ENCODE results near the gene GPR87.

GPR87 gene

DNA sequence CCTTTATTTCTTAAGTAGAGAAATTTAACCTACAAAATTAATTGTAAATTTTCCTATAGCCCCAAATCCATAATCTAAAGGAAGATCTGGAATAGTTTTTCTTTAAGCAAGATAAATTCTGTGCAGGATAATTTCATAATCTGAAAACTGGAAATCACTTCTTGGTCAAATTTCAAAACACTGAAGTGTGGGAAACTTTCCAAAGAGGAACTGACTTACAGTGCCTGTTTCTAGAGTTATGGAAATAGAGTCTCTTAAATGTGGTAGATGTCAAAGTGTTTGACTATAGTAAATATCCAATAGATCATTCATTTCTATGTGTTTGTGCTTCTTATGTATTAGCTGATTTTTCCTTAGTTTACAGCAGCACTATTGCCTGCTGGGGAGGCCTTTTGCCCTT, 14.3 kb upstream of the GPR87 start:
- H3K36me3 ChIP-seq (ENCODE audit: insufficient read depth, low read length): no peaks in the 10 kb centered on the region
- H2AFZ ChIP-seq (ENCODE audit: low read length, unreplicated experiment): no peak overlapping the region
- no peaks in the 10 kb centered on the region for H3K79me2 ChIP-seq (ENCODE audit: control insufficient read depth, insufficient read depth, low read length, unreplicated experiment)
- H3K4me1 ChIP-seq (ENCODE audit: control insufficient read depth, insufficient read depth, low read length, unreplicated experiment): peaks cover 17% of the 10 kb centered on the region
- no peak overlapping the region for H3K27ac ChIP-seq (ENCODE audit: low read depth, low read length)
- H3K27me3 ChIP-seq (ENCODE audit: insufficient read depth, low read length): no peaks in the 10 kb centered on the region
- no peak overlapping the region for H3K4me3 ChIP-seq (ENCODE audit: low read depth, low read length)

DNA sequence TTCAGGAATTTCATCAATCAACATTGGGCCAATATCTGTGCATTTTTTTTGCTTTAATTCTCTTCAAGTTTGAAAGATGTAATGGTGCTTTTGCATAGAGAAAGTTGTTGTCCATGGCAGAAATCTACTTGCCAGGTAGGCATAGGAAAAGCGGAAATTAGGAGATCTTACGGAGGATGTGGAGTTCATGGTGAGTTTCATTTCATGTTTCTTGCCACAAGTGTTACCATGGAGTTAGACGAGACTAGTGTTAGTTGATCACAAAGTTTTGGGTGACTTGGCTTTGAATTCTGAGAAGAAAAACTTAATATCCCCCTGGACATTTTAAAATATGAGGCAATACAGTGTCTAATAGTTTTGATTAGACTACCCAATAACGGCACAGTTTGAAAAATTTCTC, 13.8 kb upstream of the GPR87 start:
- Histone ChIP-seq H3K4me3 (ENCODE audit: low read depth, low read length) (no peak overlapping the region), H2AFZ (ENCODE audit: low read length, unreplicated experiment) (no peak overlapping the region), H3K4me1 (ENCODE audit: control insufficient read depth, insufficient read depth, low read length, unreplicated experiment) (peaks cover 17% of the 10 kb centered on the region), H3K27me3 (ENCODE audit: insufficient read depth, low read length) (no peaks in the 10 kb centered on the region), H3K36me3 (ENCODE audit: insufficient read depth, low read length) (no peaks in the 10 kb centered on the region), H3K27ac (ENCODE audit: low read depth, low read length) (no peak overlapping the region), H3K79me2 (ENCODE audit: control insufficient read depth, insufficient read depth, low read length, unreplicated experiment) (no peaks in the 10 kb centered on the region)

DNA sequence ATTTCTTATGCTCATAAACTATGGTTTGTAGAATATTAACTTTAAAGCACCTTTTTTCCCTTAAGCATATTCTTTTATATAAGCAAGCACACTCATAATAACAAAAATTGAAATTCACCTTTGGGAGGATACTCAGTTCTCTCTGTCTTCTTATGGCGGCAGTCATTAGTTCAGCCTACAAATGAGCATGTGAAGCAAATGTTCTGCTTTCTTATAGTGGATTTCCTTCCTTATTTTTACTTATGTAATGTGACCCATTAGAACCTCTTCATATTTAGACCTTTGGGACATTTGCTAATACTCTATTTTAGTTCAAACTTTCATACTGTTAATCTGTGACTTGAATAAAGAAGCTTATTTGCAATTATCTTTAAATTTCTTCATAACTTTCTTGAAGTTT, 12.7 kb upstream of the GPR87 start, which contains the start of gene P2RY13:
Gene P2RY13, minus strand, starts transcription at position 187 of the 400 bp plus-strand sequence. Its CDS starts 21 bp downstream, at position 166.
- H3K27me3 ChIP-seq (ENCODE audit: insufficient read depth, low read length): no peaks in the 10 kb centered on the region
- peaks cover 17% of the 10 kb centered on the region for H3K4me1 ChIP-seq (ENCODE audit: control insufficient read depth, insufficient read depth, low read length, unreplicated experiment)
- H3K79me2 ChIP-seq (ENCODE audit: control insufficient read depth, insufficient read depth, low read length, unreplicated experiment): no peaks in the 10 kb centered on the region
- no peak within 1 kb of the TSS for H3K27ac ChIP-seq (ENCODE audit: low read depth, low read length)
- peak within 1 kb of the TSS; percentile 74 for H2AFZ ChIP-seq (ENCODE audit: low read length, unreplicated experiment)
- peak within 1 kb of the TSS; percentile 44 for H3K4me3 ChIP-seq (ENCODE audit: low read depth, low read length)
- H3K36me3 ChIP-seq (ENCODE audit: insufficient read depth, low read length): no peaks in the 10 kb centered on the region

GRCh38 chr3:151328298-151328995, 11.8 kb upstream of the GPR87 start:
- Histone ChIP-seq H3K4me1 (ENCODE audit: control insufficient read depth, insufficient read depth, low read length, unreplicated experiment) (peaks cover 17% of the 10 kb centered on the region), H3K27me3 (ENCODE audit: insufficient read depth, low read length) (no peaks in the 10 kb centered on the region), H3K4me3 (ENCODE audit: low read depth, low read length) (peak overlapping the region; percentile 44), H3K36me3 (ENCODE audit: insufficient read depth, low read length) (no peaks in the 10 kb centered on the region), H3K79me2 (ENCODE audit: control insufficient read depth, insufficient read depth, low read length, unreplicated experiment) (no peaks in the 10 kb centered on the region), H3K27ac (ENCODE audit: low read depth, low read length) (no peak overlapping the region), H2AFZ (ENCODE audit: low read length, unreplicated experiment) (peak overlapping the region; percentile 74)

DNA sequence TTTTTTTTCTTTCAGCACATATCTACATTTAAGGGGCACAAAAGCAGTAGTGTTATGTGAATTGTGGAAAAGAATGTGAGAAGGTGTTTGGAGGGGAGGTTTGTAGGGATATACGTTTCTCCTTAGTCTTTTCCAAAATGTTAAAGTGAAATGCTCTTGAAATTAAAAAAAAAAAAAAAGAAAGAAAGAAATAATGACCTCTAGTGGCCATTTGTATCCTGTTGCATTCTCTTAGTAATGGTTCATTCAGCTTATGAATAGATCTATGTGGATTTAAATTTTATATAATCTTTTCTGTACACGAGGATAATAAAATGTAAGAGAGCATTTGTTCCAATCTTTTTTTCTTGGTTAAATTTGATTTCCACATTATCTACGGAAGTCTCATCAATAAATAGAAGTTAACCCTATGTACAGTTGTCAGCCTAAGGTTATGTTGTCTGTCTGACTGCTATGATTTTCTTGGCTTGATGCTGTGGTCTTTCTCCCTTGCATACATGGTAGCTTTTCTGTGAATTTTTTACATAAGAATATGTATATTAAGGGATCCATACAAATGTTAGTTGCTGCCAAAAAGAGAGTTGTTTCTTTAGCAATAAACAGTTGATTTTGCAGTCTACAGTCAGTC, 11.1 kb upstream of the GPR87 start:
- peak overlapping the region; percentile 44; the same call in 1 of the 2 replicates for H3K4me3 ChIP-seq (ENCODE audit: low read depth, low read length)
- no peaks in the 10 kb centered on the region for H3K27me3 ChIP-seq (ENCODE audit: insufficient read depth, low read length)
- H3K27ac ChIP-seq (ENCODE audit: low read depth, low read length): no peak overlapping the region
- H3K36me3 ChIP-seq (ENCODE audit: insufficient read depth, low read length): no peaks in the 10 kb centered on the region
- H3K79me2 ChIP-seq (ENCODE audit: control insufficient read depth, insufficient read depth, low read length, unreplicated experiment): no peaks in the 10 kb centered on the region
- H3K4me1 ChIP-seq (ENCODE audit: control insufficient read depth, insufficient read depth, low read length, unreplicated experiment): peaks cover 17% of the 10 kb centered on the region
- peak overlapping the region; percentile 95 for H2AFZ ChIP-seq (ENCODE audit: low read length, unreplicated experiment)

- H2AFZ ChIP-seq (ENCODE audit: low read length, unreplicated experiment): no peak overlapping the region
These were observed 5.9 kb upstream of the GPR87 start for GRCh38 chr3:151322511-151322910.

DNA sequence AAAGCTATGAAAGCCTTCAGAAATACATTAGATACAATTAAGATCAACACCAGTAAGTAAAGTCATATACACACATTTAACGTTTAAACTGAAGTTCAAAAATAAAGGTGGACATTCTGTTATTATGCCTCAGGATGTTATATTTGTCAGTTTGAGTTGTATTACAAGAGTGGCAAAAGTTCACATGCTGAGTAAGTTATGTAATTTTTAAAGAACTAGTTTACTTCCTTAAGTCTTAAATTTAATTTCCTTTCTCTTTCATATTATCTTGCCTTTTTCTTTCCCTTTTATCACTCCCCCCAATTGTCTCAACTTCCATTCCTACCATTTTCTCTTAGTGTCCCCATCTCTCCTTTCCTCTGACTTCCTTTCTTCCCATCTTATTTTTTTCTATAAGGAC, 4.9 kb upstream of the GPR87 start:
- Histone ChIP-seq H3K27me3 (ENCODE audit: insufficient read depth, low read length) (no peaks in the 10 kb centered on the region), H3K79me2 (ENCODE audit: control insufficient read depth, insufficient read depth, low read length, unreplicated experiment) (no peaks in the 10 kb centered on the region), H3K4me3 (ENCODE audit: low read depth, low read length) (no peak overlapping the region), H2AFZ (ENCODE audit: low read length, unreplicated experiment) (no peak overlapping the region), H3K36me3 (ENCODE audit: insufficient read depth, low read length) (no peaks in the 10 kb centered on the region), H3K4me1 (ENCODE audit: control insufficient read depth, insufficient read depth, low read length, unreplicated experiment) (peaks cover 45% of the 10 kb centered on the region), H3K27ac (ENCODE audit: low read depth, low read length) (no peak overlapping the region)

More at GRCh38 chr3:151322511-151322910, 5.9 kb upstream of the GPR87 start:
- Histone ChIP-seq H3K4me1 (ENCODE audit: control insufficient read depth, insufficient read depth, low read length, unreplicated experiment) (peaks cover 40% of the 10 kb centered on the region), H3K27ac (ENCODE audit: low read depth, low read length) (no peak overlapping the region), H3K27me3 (ENCODE audit: insufficient read depth, low read length) (no peaks in the 10 kb centered on the region), H3K79me2 (ENCODE audit: control insufficient read depth, insufficient read depth, low read length, unreplicated experiment) (no peaks in the 10 kb centered on the region), H3K4me3 (ENCODE audit: low read depth, low read length) (no peak overlapping the region), H3K36me3 (ENCODE audit: insufficient read depth, low read length) (no peaks in the 10 kb centered on the region)

GRCh38 chr3:151320131-151320530, 3.5 kb upstream of the GPR87 start:
- H3K27me3 ChIP-seq (ENCODE audit: insufficient read depth, low read length): no peaks in the 10 kb centered on the region
- peak overlapping the region; percentile 72 for H3K27ac ChIP-seq (ENCODE audit: low read depth, low read length)
- peaks cover 57% of the 10 kb centered on the region for H3K4me1 ChIP-seq (ENCODE audit: control insufficient read depth, insufficient read depth, low read length, unreplicated experiment)
- peak overlapping the region; percentile 39; the same call in 1 of the 2 replicates for H3K4me3 ChIP-seq (ENCODE audit: low read depth, low read length)
- H3K36me3 ChIP-seq (ENCODE audit: insufficient read depth, low read length): no peaks in the 10 kb centered on the region
- H2AFZ ChIP-seq (ENCODE audit: low read length, unreplicated experiment): peak overlapping the region; percentile 94
- no peaks in the 10 kb centered on the region for H3K79me2 ChIP-seq (ENCODE audit: control insufficient read depth, insufficient read depth, low read length, unreplicated experiment)

DNA sequence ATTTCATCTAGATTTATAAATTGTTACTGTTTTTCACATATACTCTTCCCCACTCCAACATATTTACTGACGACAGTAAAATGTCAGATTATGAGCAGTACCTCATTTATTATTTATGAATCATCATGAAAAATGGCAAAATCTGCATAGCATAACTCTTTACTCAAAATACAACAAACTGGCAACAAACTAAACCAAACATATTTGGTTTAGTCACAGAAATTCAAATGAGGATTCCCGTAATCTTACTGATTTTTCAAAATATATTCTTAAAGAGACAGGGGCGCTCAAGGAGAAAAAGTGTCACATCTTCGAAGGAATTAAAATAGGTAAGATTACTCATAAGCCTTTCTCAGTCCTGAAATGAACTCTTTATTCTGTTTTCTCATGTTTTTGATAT, 3.0 kb upstream of the GPR87 start:
- H3K27me3 ChIP-seq (ENCODE audit: insufficient read depth, low read length): no peaks in the 10 kb centered on the region
- H3K36me3 ChIP-seq (ENCODE audit: insufficient read depth, low read length): no peaks in the 10 kb centered on the region
- peak overlapping the region; percentile 94 for H2AFZ ChIP-seq (ENCODE audit: low read length, unreplicated experiment)
- peak overlapping the region; percentile 72 for H3K27ac ChIP-seq (ENCODE audit: low read depth, low read length)
- peak overlapping the region; percentile 39; the same call in 1 of the 2 replicates for H3K4me3 ChIP-seq (ENCODE audit: low read depth, low read length)
- no peaks in the 10 kb centered on the region for H3K79me2 ChIP-seq (ENCODE audit: control insufficient read depth, insufficient read depth, low read length, unreplicated experiment)
- peaks cover 62% of the 10 kb centered on the region for H3K4me1 ChIP-seq (ENCODE audit: control insufficient read depth, insufficient read depth, low read length, unreplicated experiment)

GRCh38 chr3:151318991-151319390, 2.4 kb upstream of the GPR87 start:
- peaks cover 65% of the 10 kb centered on the region for H3K4me1 ChIP-seq (ENCODE audit: control insufficient read depth, insufficient read depth, low read length, unreplicated experiment)
- H3K27ac ChIP-seq (ENCODE audit: low read depth, low read length): peak overlapping the region; percentile 72
- no peaks in the 10 kb centered on the region for H3K27me3 ChIP-seq (ENCODE audit: insufficient read depth, low read length)
- peak overlapping the region; percentile 15; the same call in 1 of the 2 replicates for H3K4me3 ChIP-seq (ENCODE audit: low read depth, low read length)
- H3K36me3 ChIP-seq (ENCODE audit: insufficient read depth, low read length): no peaks in the 10 kb centered on the region
- H3K79me2 ChIP-seq (ENCODE audit: control insufficient read depth, insufficient read depth, low read length, unreplicated experiment): no peaks in the 10 kb centered on the region
- H2AFZ ChIP-seq (ENCODE audit: low read length, unreplicated experiment): peak overlapping the region; percentile 58

DNA sequence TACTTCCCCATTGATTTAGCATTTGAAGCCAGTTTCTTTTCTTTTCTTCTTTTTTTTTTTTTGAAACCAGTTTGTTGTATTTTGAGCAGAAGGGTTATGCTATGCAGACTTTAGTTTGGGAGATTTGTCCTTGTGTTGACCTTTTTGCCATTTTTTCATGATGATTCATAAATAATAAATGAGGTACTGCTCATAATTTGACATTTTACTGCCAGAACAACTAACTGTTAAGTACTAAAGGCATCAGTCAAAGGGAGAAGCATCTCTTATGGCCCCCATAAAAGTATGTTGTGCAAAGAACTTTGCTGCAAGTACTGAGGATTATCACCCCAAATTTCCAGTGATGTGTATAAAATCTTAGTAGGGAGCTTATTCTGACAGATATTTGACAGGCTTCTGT, 1.7 kb upstream of the GPR87 start:
- no peaks in the 10 kb centered on the region for H3K27me3 ChIP-seq (ENCODE audit: insufficient read depth, low read length)
- H3K79me2 ChIP-seq (ENCODE audit: control insufficient read depth, insufficient read depth, low read length, unreplicated experiment): no peaks in the 10 kb centered on the region
- H3K4me1 ChIP-seq (ENCODE audit: control insufficient read depth, insufficient read depth, low read length, unreplicated experiment): peaks cover 65% of the 10 kb centered on the region
- H3K36me3 ChIP-seq (ENCODE audit: insufficient read depth, low read length): no peaks in the 10 kb centered on the region
- peak overlapping the region; percentile 58 for H2AFZ ChIP-seq (ENCODE audit: low read length, unreplicated experiment)
- H3K4me3 ChIP-seq (ENCODE audit: low read depth, low read length): no peak overlapping the region; the same call in 1 of the 2 replicates
- H3K27ac ChIP-seq (ENCODE audit: low read depth, low read length): peak overlapping the region; percentile 72

Measured in ACC112 (cell line).